Cardiac septum (tissue), 1 donor: ENCODE measurements around the gene ARHGAP5. TPM values are rescaled to one million over a fixed set of nuclear protein-coding genes. Genes with fewer than 3 reads are reported as not detected.

Source experiments
- DNase-seq: peaks from one replicate; pipeline ENCODE4 v3.0.0-alpha.2; 2020; ENCODE audit warnings: low spot score
- intact Hi-C: fragments of 100-400 bp; cut with DNase I; formaldehyde crosslinking; loops from one replicate; pipeline ENCODE4 v1.14.0; 2022
- total RNA-seq: library from RNA; stranded (reverse); fragmentation: NEBNext Ultra II Directional; extraction: Animal tissue kit (Norgen Biotek cat#: 25700); gene quantifications from one replicate; pipeline ENCODE4 v1.2.1, GENCODE V29; 2021
- donor health status: DM: no; HTN: no; CAD: no.

ARHGAP5 gene
- total RNA-seq, 1 donor from 2014 or later, result 253 TPM

GRCh38 chr14:32073537-32074189 is 3.4 kb upstream of the ARHGAP5 start:
- intact Hi-C loops, result loop anchor here (2.0 kb wide), 1 partner anchor 179 kb away; no protein-coding TSS in a partner anchor

GRCh38 chr14:32074887-32075572 is 2.1 kb upstream of the ARHGAP5 start:
- intact Hi-C loops, result loop anchor here (5.0 kb wide), 2 partner anchors 83 to 138 kb away; no protein-coding TSS in a partner anchor
- DNase-seq, result no peak

More at GRCh38 chr14:32073537-32074189, 3.4 kb upstream of the ARHGAP5 start:
- DNase-seq, result no peak

GRCh38 chr14:32075672-32076277 is 1.3 kb upstream of the ARHGAP5 start:
- DNase-seq, result peak; percentile 76
- intact Hi-C loops, result loop anchor here (1.0 to 5.0 kb wide), 3 partner anchors 83 to 138 kb away; partner anchors contain the start of gene RNU6-8

GRCh38 chr14:32076278-32077080 is 625 bp upstream of the ARHGAP5 start:
- peak; percentile 96 for DNase-seq
- intact Hi-C loops, result loop anchor here (1.0 to 5.0 kb wide), 3 partner anchors 84 to 139 kb away; partner anchors contain the start of gene RNU6-8

GRCh38 chr14:32078023-32078857 is 1.1 kb downstream of the ARHGAP5 start:
- intact Hi-C loops, result loop anchor here (5.0 kb wide), 2 partner anchors 86 to 141 kb away; no protein-coding TSS in a partner anchor
- DNase-seq, result no peak

GRCh38 chr14:32078858-32079216 is 1.7 kb downstream of the ARHGAP5 start:
- intact Hi-C loops, result loop anchor here (5.0 kb wide), 2 partner anchors 87 to 142 kb away; no protein-coding TSS in a partner anchor
- no peak for DNase-seq

GRCh38 chr14:32079264-32079663 is 2.2 kb downstream of the ARHGAP5 start:
- intact Hi-C loops, result loop anchor here (5.0 kb wide), 2 partner anchors 87 to 142 kb away; no protein-coding TSS in a partner anchor
- DNase-seq, result no peak

- no peak for DNase-seq
- intact Hi-C loops, result no loop called here
Measured at GRCh38 chr14:32080001-32080510, 3.0 kb downstream of the ARHGAP5 start.

GRCh38 chr14:32081901-32082300 is 4.8 kb downstream of the ARHGAP5 start:
- intact Hi-C loops, result no loop called here
- no peak for DNase-seq

- intact Hi-C loops, result no loop called here
- DNase-seq, result no peak
Measured at GRCh38 chr14:32083315-32083624, 6.2 kb downstream of the ARHGAP5 start.

GRCh38 chr14:32083789-32084188 is 6.7 kb downstream of the ARHGAP5 start:
- no peak for DNase-seq
- intact Hi-C loops, result no loop called here

GRCh38 chr14:32085182-32085844 is 8.2 kb downstream of the ARHGAP5 start:
- intact Hi-C loops, result no loop called here
- DNase-seq, result no peak

- DNase-seq, result no peak
- intact Hi-C loops, result no loop called here
Measured at GRCh38 chr14:32085845-32086383, 8.8 kb downstream of the ARHGAP5 start.

- DNase-seq, result no peak
- intact Hi-C loops, result no loop called here
Measured at GRCh38 chr14:32087173-32087861, 10.2 kb downstream of the ARHGAP5 start.

GRCh38 chr14:32087907-32088306 is 10.8 kb downstream of the ARHGAP5 start:
- intact Hi-C loops, result no loop called here
- no peak for DNase-seq

- intact Hi-C loops, result no loop called here
- DNase-seq, result no peak
Measured at GRCh38 chr14:32090686-32091085, 13.6 kb downstream of the ARHGAP5 start.

- DNase-seq, result no peak
- intact Hi-C loops, result no loop called here
Measured at GRCh38 chr14:32099473-32099872, 22.4 kb downstream of the ARHGAP5 start.
